Ovary (tissue), 9 donors: ENCODE measurements around the gene CHMP4B. TPM values are rescaled to one million over a fixed set of nuclear protein-coding genes. Genes with fewer than 3 reads are reported as not detected.

Experiments
- DNase-seq, 5 donors: peaks; one replicate each; pipeline ENCODE4 v3.0.0-alpha.2; 2019 to 2020
- H3K27ac ChIP-seq, 2 donors: fragments of 200-600 bp; one replicate each; pipeline versions ENCODE4 v1.5.1 to v1.8.0; 2019 to 2022
- H3K27me3 ChIP-seq: fragments of 200-600 bp; one replicate; pipeline ENCODE4 v1.8.0; 2022
- H3K36me3 ChIP-seq: fragments of 200-600 bp; sonication (generic); one replicate; pipeline ENCODE4 v1.5.1; 2019
- H3K4me1 ChIP-seq: one replicate; pipeline ENCODE4 v1.8.1; 2013; ENCODE audit warnings: mild to moderate bottlenecking, moderate library complexity; ENCODE audit not compliant: insufficient read depth
- H3K4me3 ChIP-seq: fragments of 200-600 bp; sonication (generic); one replicate; pipeline ENCODE4 v1.5.1; 2017
- H3K9me3 ChIP-seq, 2 donors: fragments of 200-600 bp in 1 of 2; sonication (generic) in 1 of 2; one replicate each; pipeline versions ENCODE4 v1.5.1 to v1.8.1; 2013 to 2019; ENCODE audit warnings: mild to moderate bottlenecking in 1 of 2, moderate library complexity in 1 of 2
- CTCF ChIP-seq, 3 donors: fragments of 450-650 bp in 2 of 3; fragments of 200-600 bp in 1 of 3; IDR thresholded peaks; one replicate each; pipeline versions ENCODE4 v1.5.1 to v1.8.0; 2016 to 2022; ENCODE audit warnings: antibody characterized with exemption in 3 of 3, mild to moderate bottlenecking in 1 of 3
- EP300 ChIP-seq: sonication (generic); formaldehyde crosslinking; IDR thresholded peaks from one replicate; pipeline ENCODE4 v1.6.1; 2017; ENCODE audit warnings: antibody characterized with exemption
- POLR2A ChIP-seq: fragments of 450-650 bp; IDR thresholded peaks from one replicate; pipeline ENCODE4 v1.6.1; 2017; ENCODE audit warnings: antibody characterized with exemption, mild to moderate bottlenecking, moderate library complexity
- WGBS, 3 donors: extraction: QIAGEN DNeasy Blood & Tissue Kit in 1 of 3; methylation state at CpG; one replicate each; pipeline versions ENCODE4 v1.1.5 to v1.1.7; 2013 to 2017; 5-methylcytosine and 5-hydroxymethylcytosine counted together
- intact Hi-C, 4 donors: fragments of 100-400 bp; cut with DNase I; formaldehyde crosslinking; loops; one replicate each; pipeline versions ENCODE4 v1.11.0 to v1.15.1; 2022 to 2023
- polyA plus RNA-seq, 2 donors: library from polyadenylated mRNA; stranded (reverse); fragments of 200-250 nt in 1 of 2; fragments of 350-450 nt in 1 of 2; fragmentation: Illumina TruSeq in 1 of 2; extraction: RNeasy Lipid Tissue Mini Kit (QIAGEN cat#74804) in 1 of 2; gene quantifications; one replicate each; pipeline ENCODE4 v1.2.3, GENCODE V29; 2013 to 2014
- total RNA-seq, 7 donors: library from RNA; depleted of rRNA in 2 of 7; stranded (reverse); fragments of >200 nt in 2 of 7; fragmentation: NEBNext Ultra II Directional in 3 of 7; extraction: Animal tissue kit (Norgen Biotek cat#: 25700) in 3 of 7; gene quantifications; one replicate each; pipeline versions ENCODE4 v1.1.0 to v1.2.4, GENCODE V29; 2016 to 2023
- donor health status: DM: no; HTN: no; CAD: no; lungs with moderate emphysema.
- donor health status: DM: no; HTN: no; CAD: no.
- donor health status: Bipolar disorder and iron deficiency.
- donor health status: DM: yes; HTN: yes; CAD: no.
- donor health status: DM: no; HTN: no; CAD: no.
- donor health status: DM: yes; HTN: yes; CAD: no.

CHMP4B gene
- total and polyA plus RNA-seq, 9 donors, result 48.5 to 153 (median 96.7) TPM

DNA sequence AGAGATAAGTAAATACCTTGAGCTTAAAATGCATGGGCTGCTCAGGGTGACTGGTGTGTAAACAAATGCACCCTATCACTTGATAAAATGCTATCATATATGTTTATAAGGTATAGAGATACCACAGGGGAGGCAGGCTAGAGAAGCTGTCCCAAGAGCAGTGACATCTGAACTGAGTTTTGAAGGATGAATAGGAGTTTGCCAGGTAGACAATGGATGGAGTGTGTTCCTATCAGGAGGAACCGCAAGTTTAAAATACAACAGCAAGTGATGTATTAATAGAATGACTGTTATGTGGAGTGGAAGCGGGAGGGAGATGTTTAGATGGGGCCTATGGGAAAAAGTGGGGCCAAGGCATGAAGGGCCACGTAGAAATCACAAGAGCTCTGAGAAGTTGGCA lies 38.7 kb upstream of the CHMP4B start:
- Histone ChIP-seq H3K27me3 (no peaks in the 10 kb centered on the region), H3K4me3 (no peak overlapping the region), H3K4me1 (no peaks in the 10 kb centered on the region), H3K36me3 (no peaks in the 10 kb centered on the region), H3K9me3 (no peaks in the 10 kb centered on the region), H3K27ac (no peak overlapping the region)
- 91 to 96% (median 94%) methylated on average over 3 of the region's 3 CpGs for WGBS, 3 donors
- no peak for DNase-seq
- TF ChIP-seq POLR2A, result no peak
- no peak for TF ChIP-seq EP300
- TF ChIP-seq CTCF (IDR thresholded peaks at IDR 0.05), result no peak
- intact Hi-C loops, result no loop called here

DNA sequence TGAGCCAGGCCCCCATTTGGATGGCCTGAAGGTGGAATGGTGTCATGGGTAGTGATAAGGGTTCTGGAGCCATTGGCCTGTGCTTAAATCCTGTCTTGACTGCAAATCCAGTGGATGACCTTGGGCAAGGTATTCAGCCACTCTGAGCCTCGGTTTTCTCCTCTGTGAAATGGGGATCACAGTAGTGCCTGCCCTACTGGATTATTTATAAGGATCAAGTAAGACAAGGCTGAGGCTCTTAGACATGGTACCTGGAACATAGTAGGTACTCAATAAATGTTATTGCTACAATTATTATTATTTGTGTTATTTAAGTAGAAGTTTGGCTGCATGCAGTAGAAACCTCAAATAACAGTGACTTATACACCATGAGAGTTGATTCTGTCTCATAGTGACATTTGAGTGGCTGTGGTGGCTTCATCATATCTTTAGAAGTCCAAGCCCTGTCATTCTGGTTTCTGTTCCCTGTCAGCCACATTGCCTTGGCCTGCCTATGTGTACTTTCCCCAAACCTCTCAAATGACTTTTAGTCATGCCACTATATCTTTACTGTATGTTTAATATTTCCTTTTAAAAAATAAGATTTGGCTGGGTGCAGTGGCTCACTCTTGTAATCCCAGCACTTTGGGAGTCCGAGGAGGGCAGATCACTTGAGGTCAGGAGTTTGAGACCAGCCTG lies 37.6 kb upstream of the CHMP4B start:
- 72 to 75% (median 72%) methylated on average over 2 of the region's 2 CpGs for WGBS, 3 donors
- intact Hi-C loops, result no loop called here
- TF ChIP-seq EP300 (no peak), CTCF (IDR thresholded peaks at IDR 0.05) (no peak), POLR2A (no peak)

GRCh38 chr20:33777816-33778215 lies 33.3 kb upstream of the CHMP4B start:
- intact Hi-C loops, result no loop called here
- H3K9me3 ChIP-seq, result no peaks in the 10 kb centered on the region
- DNase-seq, result no peak
- no peaks in the 10 kb centered on the region for H3K27me3 ChIP-seq
- no peak overlapping the region for H3K27ac ChIP-seq
- TF ChIP-seq CTCF (IDR thresholded peaks at IDR 0.05), result no peak
- TF ChIP-seq EP300, result no peak
- no peak for TF ChIP-seq POLR2A
- H3K4me1 ChIP-seq, result no peaks in the 10 kb centered on the region
- WGBS, 3 donors, result 78 to 95% (median 78%) methylated on average over 2 of the region's 2 CpGs
- H3K36me3 ChIP-seq, result no peaks in the 10 kb centered on the region
- no peak overlapping the region for H3K4me3 ChIP-seq

More for the DNA sequence above, 37.6 kb upstream of the CHMP4B start:
- Histone ChIP-seq H3K36me3 (no peaks in the 10 kb centered on the region), H3K27me3 (no peaks in the 10 kb centered on the region), H3K4me3 (no peak overlapping the region), H3K9me3 (no peaks in the 10 kb centered on the region), H3K27ac (no peak overlapping the region), H3K4me1 (no peaks in the 10 kb centered on the region)
- DNase-seq, result no peak

GRCh38 chr20:33781133-33781532 lies 30.0 kb upstream of the CHMP4B start:
- intact Hi-C loops, result no loop called here
- Histone ChIP-seq H3K27ac (no peak overlapping the region), H3K27me3 (no peaks in the 10 kb centered on the region), H3K9me3 (no peaks in the 10 kb centered on the region), H3K36me3 (no peaks in the 10 kb centered on the region), H3K4me1 (no peaks in the 10 kb centered on the region), H3K4me3 (no peak overlapping the region)
- DNase-seq, result no peak
- TF ChIP-seq POLR2A, result no peak
- no peak for TF ChIP-seq CTCF (IDR thresholded peaks at IDR 0.05)
- no peak for TF ChIP-seq EP300
- 89 to 92% (median 90%) methylated on average over 4 of the region's 4 CpGs for WGBS, 3 donors
